Cardiac fibroblast (primary cell): ENCODE data around the gene FAM107B.

ENCODE experiments used
- DNase-seq, 2 donors: peaks; one replicate each; pipeline versions ENCODE4 v3.0.0 to v3.0.0-alpha.2; 2010; ENCODE audit warnings: low read depth in 2 of 2
- H3K4me3 ChIP-seq, 2 donors: replicated peaks in 1 of 2; 1 replicate in 1 of 2; 2 replicates in 1 of 2; pipeline ENCODE4 v1.5.1; 2011; ENCODE audit warnings: low read depth in 2 of 2, low read length in 2 of 2, mild to moderate bottlenecking in 2 of 2, moderate library complexity in 1 of 2
- TF ChIP-seq, protein P1 (sequence below): IDR thresholded peaks from one replicate; pipeline ENCODE4 v1.5.1; 2011; ENCODE audit warnings: low read depth, mild to moderate bottlenecking, low read length, inconsistent platforms

FAM107B gene

DNA sequence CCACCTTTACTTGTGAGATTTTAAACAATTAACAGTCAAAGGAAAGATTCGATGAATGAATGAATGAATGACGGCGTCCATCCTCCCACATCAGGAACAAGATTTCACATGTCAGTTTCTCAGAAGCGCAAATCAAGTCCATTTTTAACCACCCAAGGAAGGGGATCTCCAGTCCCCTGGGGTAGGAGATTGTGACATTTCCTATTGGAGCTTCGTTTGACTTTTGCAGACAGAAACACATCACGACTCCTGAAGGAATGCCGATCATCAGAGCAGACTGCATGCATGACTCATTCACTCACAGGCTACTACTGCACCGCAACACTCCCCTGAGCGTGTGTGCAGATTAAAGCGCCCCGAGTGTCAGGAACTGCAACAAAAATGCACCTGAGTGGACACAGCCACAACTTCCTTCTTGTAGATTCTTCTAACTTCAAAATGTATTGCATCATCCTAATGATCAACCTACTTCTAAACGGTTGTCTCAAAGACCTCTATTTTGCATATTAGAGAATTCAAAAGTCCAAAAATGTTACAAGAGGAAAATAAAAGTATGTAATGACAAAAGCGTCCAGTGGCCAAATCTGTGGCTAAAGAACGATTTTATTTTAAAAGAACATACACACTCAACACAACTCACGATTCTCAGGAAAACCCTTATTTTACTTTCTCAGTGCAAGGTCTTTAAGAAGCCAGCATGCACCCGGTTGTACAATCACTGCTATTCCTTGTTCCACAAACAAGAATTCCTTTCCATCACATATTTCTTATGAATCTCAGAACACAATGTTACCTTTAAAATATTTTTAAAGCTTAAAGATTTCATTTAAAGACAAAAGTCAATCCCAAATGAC is 172.6 kb downstream of the FAM107B start:
- DNase-seq, result peak; percentile 28 to 70
- TF ChIP-seq, protein P1, sequence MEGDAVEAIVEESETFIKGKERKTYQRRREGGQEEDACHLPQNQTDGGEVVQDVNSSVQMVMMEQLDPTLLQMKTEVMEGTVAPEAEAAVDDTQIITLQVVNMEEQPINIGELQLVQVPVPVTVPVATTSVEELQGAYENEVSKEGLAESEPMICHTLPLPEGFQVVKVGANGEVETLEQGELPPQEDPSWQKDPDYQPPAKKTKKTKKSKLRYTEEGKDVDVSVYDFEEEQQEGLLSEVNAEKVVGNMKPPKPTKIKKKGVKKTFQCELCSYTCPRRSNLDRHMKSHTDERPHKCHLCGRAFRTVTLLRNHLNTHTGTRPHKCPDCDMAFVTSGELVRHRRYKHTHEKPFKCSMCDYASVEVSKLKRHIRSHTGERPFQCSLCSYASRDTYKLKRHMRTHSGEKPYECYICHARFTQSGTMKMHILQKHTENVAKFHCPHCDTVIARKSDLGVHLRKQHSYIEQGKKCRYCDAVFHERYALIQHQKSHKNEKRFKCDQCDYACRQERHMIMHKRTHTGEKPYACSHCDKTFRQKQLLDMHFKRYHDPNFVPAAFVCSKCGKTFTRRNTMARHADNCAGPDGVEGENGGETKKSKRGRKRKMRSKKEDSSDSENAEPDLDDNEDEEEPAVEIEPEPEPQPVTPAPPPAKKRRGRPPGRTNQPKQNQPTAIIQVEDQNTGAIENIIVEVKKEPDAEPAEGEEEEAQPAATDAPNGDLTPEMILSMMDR, result no peak
- H3K4me3 ChIP-seq, result no peak overlapping the region

DNA sequence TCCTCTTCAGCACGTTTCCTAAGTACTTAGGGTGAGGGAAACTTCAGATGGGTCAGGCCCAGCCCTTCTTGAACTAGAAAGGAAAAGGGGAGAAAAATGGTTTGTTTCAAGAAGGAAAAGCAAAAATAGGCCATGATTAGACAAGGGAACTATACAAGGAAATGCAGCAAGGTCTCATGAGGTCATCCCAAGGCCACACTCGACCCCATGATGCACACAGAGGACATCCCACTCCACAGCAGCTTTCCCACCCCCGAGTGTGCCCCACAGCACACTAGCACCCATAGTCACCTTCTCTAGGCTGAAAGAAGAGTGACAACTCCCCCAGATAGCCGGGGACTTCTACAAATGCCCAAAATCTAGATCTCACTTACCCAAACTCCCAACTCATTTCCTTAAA is 173.4 kb downstream of the FAM107B start:
- no peak overlapping the region for H3K4me3 ChIP-seq
- TF ChIP-seq, protein P1, result no peak
- DNase-seq, result no peak

DNA sequence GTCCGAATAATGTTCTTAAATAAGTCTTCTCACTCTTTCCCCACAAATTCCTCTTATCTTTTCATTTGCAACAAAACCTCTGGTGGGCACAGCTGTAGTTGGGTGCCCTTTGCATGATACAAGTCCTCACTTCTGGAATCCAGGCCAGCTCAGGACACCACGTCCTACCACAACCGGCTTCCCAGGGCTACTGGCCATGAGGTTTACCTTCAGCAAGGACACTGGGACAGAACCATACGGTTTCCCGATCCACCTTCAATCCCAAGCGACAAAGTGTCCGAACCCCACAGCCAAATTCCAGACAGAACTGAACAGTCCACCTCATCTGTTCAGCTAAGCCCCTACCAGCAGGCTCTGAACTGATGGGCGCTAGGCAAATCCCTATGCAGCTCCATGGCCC is 174.6 kb downstream of the FAM107B start:
- no peak overlapping the region for H3K4me3 ChIP-seq
- DNase-seq, result no peak
- TF ChIP-seq, protein P1, result no peak

DNA sequence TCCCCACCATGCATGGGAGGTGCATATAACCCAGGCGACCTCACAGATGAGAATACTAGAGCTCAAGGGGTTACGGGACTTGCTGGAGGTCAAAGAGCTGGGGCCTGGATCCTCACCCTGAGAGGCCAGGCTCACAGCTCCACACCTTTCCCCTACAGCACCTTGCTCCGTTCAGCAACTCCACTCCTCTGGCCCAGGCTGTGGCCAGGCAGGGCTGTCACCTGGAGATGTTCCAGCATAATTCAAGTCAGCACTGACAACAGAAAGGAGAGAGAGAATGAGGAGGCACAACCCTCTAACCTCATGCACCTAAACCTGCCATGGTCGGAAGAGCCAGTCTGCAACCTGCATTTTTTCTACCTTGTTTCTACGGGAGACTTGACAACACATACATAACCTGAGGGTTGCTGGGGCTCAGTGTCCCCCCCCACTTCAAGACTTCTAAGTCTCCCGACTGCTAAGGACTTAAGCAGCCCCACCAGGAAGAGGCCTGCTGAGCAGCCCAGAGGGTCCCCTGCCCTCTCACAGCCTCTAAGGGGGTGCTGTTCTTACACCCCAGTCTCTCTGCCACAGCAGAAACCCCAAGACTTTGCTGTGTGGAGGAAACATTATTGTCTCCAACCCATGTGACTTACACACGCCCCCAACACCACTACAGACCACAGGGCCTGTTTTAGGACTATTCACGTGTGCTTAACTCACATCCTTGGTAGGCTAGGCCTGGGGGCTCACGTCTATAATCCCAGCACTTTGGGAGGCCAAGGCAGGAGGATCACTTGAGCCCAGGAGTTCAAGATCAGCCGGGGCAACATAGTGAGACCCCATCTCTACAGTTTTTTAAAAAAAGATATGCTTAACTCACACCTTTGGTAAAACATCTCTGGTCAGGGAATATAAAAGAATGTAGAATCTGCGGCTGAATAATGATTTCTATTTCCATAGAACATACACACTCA is 175.6 kb downstream of the FAM107B start:
- H3K4me3 ChIP-seq, result no peak overlapping the region
- DNase-seq, result no peak
- TF ChIP-seq, protein P1, result no peak

DNA sequence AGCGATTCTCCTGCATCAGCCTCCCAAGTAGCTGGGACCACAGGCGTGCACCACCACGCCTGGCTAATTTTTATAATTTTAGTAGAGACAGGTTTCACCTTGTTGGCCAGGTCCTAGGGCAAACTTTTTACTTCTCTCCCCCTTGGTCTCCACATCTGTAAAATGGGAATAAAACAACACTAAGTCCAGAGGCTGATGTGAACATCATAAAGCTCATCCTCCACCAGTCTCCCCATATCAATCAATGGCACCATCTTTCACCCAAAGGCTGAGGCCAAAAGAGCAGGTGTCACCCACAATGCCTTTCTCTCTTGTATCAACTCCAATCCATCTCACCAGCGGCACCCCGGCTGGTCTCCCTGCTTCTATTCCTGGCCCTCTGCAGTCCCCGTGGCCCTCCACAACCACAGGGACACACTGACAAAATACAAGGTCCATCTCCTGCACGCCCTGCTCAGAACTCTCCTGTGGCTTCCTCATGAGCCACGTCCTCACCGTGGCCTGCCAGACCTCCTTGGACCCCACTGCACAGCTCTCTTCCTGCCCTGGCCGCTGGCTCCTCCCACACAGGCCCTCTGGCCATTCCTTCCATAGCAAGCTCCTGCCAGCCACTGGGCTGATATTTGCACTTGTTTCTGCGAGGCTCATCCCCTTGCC is 179.0 kb downstream of the FAM107B start:
- DNase-seq, result no peak
- H3K4me3 ChIP-seq, result no peak overlapping the region
- TF ChIP-seq, protein P1, result no peak

DNA sequence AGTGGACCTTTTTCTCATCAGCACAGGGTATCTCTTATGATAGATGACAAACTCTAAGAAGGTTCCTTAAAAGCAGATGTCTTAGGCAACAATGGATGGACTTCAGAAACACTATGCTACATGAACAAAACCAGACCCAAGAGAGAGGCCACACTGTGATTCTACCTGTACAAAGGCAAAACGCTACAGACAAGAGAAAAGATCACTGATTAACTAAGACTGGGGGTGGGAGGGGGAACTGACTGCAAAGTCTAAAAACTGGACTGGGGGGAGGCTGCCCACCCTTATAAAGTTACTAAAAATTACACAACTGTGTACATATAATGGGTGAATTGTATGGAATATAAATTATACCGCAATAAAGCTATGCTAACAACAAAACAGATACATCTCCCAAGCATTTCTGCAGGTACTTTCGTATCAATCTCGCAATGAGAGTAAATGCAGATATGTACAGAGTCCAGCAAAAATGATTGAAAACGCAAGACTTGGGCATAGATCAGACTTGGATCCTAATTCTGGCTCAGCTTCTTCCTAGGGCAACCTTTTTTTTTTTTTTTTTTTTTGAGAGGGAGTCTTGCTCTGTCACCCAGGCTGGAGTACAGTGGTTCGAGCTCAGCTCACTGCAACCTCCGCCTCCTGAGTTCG is 179.7 kb downstream of the FAM107B start:
- TF ChIP-seq, protein P1, result no peak

More for the DNA sequence above, 179.7 kb downstream of the FAM107B start:
- H3K4me3 ChIP-seq, result no peak overlapping the region
- DNase-seq, result no peak
